Tibial artery (tissue), 4 donors: ENCODE data around the gene LRRTM1.

Experiments
- DNase-seq, 2 donors: peaks; one replicate each; pipeline ENCODE4 v3.0.0-alpha.2; 2019
- H3K27ac ChIP-seq, 2 donors: fragments of 200-600 bp; sonication (generic) in 1 of 2; 1 replicate in 1 of 2; 2 replicates in 1 of 2; pipeline ENCODE4 v1.5.1; 2018 to 2019; ENCODE audit warnings: mild to moderate bottlenecking in 1 of 2
- H3K27me3 ChIP-seq, 2 donors: fragments of 200-600 bp; sonication (generic) in 1 of 2; one replicate each; pipeline versions ENCODE4 v1.5.1 to v1.6.0; 2016 to 2019
- H3K36me3 ChIP-seq, 3 donors: fragments of 200-600 bp; sonication (generic) in 2 of 3; one replicate each; pipeline ENCODE4 v1.5.1; 2016 to 2019; ENCODE audit warnings: mild to moderate bottlenecking in 2 of 3
- H3K4me1 ChIP-seq, 4 donors: fragments of 200-600 bp; sonication (generic) in 2 of 4; 1 replicate in 3 of 4; 2 replicates in 1 of 4; pipeline ENCODE4 v1.5.1; 2016 to 2019
- H3K4me3 ChIP-seq, 2 donors: fragments of 200-600 bp; sonication (generic) in 1 of 2; 1 replicate in 1 of 2; 2 replicates in 1 of 2; pipeline ENCODE4 v1.5.1; 2018 to 2019; ENCODE audit warnings: mild to moderate bottlenecking in 2 of 2
- H3K9me3 ChIP-seq, 3 donors: fragments of 200-600 bp; sonication (generic) in 1 of 3; one replicate each; pipeline ENCODE4 v1.5.1; 2016 to 2019
- CTCF ChIP-seq, 2 experiments: fragments of 200-600 bp in 1 of 2; fragments of 450-650 bp in 1 of 2; IDR thresholded peaks; one replicate each; pipeline ENCODE4 v1.5.1; 2017 to 2019; ENCODE audit warnings: antibody characterized with exemption in 2 of 2, mild to moderate bottlenecking in 1 of 2, moderate library complexity in 1 of 2
- intact Hi-C: fragments of 100-400 bp; cut with DNase I; formaldehyde crosslinking; loops from one replicate; pipeline ENCODE4 v1.15.0; 2023; ENCODE audit warnings: low total_unique reads

The LRRTM1 gene

GRCh38 chr2:80292474-80292873, 12.1 kb downstream of the LRRTM1 start:
- DNase-seq, result no peak
- intact Hi-C loops, result no loop called here
- no peak for TF ChIP-seq CTCF (IDR thresholded peaks at IDR 0.05)
- no peak overlapping the region for H3K27ac ChIP-seq
- no peaks in the 10 kb centered on the region for H3K9me3 ChIP-seq
- H3K4me1 ChIP-seq, result no peaks in the 10 kb centered on the region
- H3K4me3 ChIP-seq, result no peak overlapping the region
- no peaks in the 10 kb centered on the region for H3K36me3 ChIP-seq
- no peaks in the 10 kb centered on the region for H3K27me3 ChIP-seq

- Histone ChIP-seq H3K4me1 (no peaks in the 10 kb centered on the region), H3K27ac (no peak overlapping the region), H3K4me3 (no peak overlapping the region), H3K36me3 (no peaks in the 10 kb centered on the region), H3K27me3 (no peaks in the 10 kb centered on the region), H3K9me3 (no peaks in the 10 kb centered on the region)
- no peak for TF ChIP-seq CTCF (IDR thresholded peaks at IDR 0.05)
- DNase-seq, result no peak
- intact Hi-C loops, result no loop called here
Measured at GRCh38 chr2:80291656-80292055, 12.9 kb downstream of the LRRTM1 start.

- Histone ChIP-seq H3K4me1 (no peaks in the 10 kb centered on the region), H3K4me3 (no peak overlapping the region), H3K27me3 (no peaks in the 10 kb centered on the region), H3K9me3 (no peaks in the 10 kb centered on the region), H3K27ac (no peak overlapping the region), H3K36me3 (no peaks in the 10 kb centered on the region)
- DNase-seq, result no peak
- intact Hi-C loops, result no loop called here
- no peak for TF ChIP-seq CTCF (IDR thresholded peaks at IDR 0.05)
Measured at GRCh38 chr2:80288576-80288975, 16.0 kb downstream of the LRRTM1 start.

GRCh38 chr2:80281049-80281448, 23.5 kb downstream of the LRRTM1 start:
- TF ChIP-seq CTCF (IDR thresholded peaks at IDR 0.05), result no peak
- Histone ChIP-seq H3K27ac (no peak overlapping the region), H3K27me3 (no peaks in the 10 kb centered on the region), H3K36me3 (no peaks in the 10 kb centered on the region), H3K9me3 (no peaks in the 10 kb centered on the region), H3K4me3 (no peak overlapping the region), H3K4me1 (no peaks in the 10 kb centered on the region)
- no peak for DNase-seq
- intact Hi-C loops, result no loop called here

GRCh38 chr2:80280598-80280997, 24.0 kb downstream of the LRRTM1 start:
- H3K4me3 ChIP-seq, result no peak overlapping the region
- H3K4me1 ChIP-seq, result no peaks in the 10 kb centered on the region
- H3K27me3 ChIP-seq, result no peaks in the 10 kb centered on the region
- H3K36me3 ChIP-seq, result no peaks in the 10 kb centered on the region
- intact Hi-C loops, result no loop called here
- TF ChIP-seq CTCF (IDR thresholded peaks at IDR 0.05), result no peak
- H3K9me3 ChIP-seq, result no peaks in the 10 kb centered on the region
- DNase-seq, result no peak
- no peak overlapping the region for H3K27ac ChIP-seq

GRCh38 chr2:80269806-80270205, 34.7 kb downstream of the LRRTM1 start:
- Histone ChIP-seq H3K4me3 (no peak overlapping the region), H3K36me3 (no peaks in the 10 kb centered on the region), H3K27me3 (no peaks in the 10 kb centered on the region), H3K4me1 (no peaks in the 10 kb centered on the region), H3K9me3 (no peaks in the 10 kb centered on the region), H3K27ac (no peak overlapping the region)
- intact Hi-C loops, result no loop called here
- DNase-seq, result no peak
- TF ChIP-seq CTCF (IDR thresholded peaks at IDR 0.05), result no peak
